ENCODE measurements around the gene MICAL3.

Gene MICAL3

GRCh38 chr22:17761138-17761488 lies 263.2 kb downstream of the MICAL3 start:
- TF ChIP-seq CTCF (conservative IDR thresholded peaks at IDR 0.05; ENCODE audit: low read length) = no peak
- H3K4me3 ChIP-seq (ENCODE audit: low read length) = no peak overlapping the region
- DNase-seq (ENCODE audit: low read depth) = no peak

GRCh38 chr22:17754233-17754925 lies 270.0 kb downstream of the MICAL3 start:
- no peak overlapping the region for H3K4me3 ChIP-seq (ENCODE audit: low read length)
- DNase-seq (ENCODE audit: low read depth) = no peak
- 0 out of 2 replicates have a peak, but pooled peaks have one; percentile 5 for TF ChIP-seq CTCF (conservative IDR thresholded peaks at IDR 0.05; ENCODE audit: low read length)

- TF ChIP-seq CTCF (conservative IDR thresholded peaks at IDR 0.05; ENCODE audit: low read length) = no peak
- H3K4me3 ChIP-seq (ENCODE audit: low read length) = no peak overlapping the region
- DNase-seq (ENCODE audit: low read depth) = no peak
Observed at GRCh38 chr22:17753401-17753989, 270.9 kb downstream of the MICAL3 start.

- no peak for TF ChIP-seq CTCF (conservative IDR thresholded peaks at IDR 0.05; ENCODE audit: low read length)
- no peak for DNase-seq (ENCODE audit: low read depth)
- H3K4me3 ChIP-seq (ENCODE audit: low read length) = no peak overlapping the region
Observed at GRCh38 chr22:17751596-17751995, 272.8 kb downstream of the MICAL3 start.

GRCh38 chr22:17749605-17750395 lies 274.6 kb downstream of the MICAL3 start:
- no peak for DNase-seq (ENCODE audit: low read depth)
- TF ChIP-seq CTCF (conservative IDR thresholded peaks at IDR 0.05; ENCODE audit: low read length) = no peak
- H3K4me3 ChIP-seq (ENCODE audit: low read length) = no peak overlapping the region

- no peak for TF ChIP-seq CTCF (conservative IDR thresholded peaks at IDR 0.05; ENCODE audit: low read length)
- no peak overlapping the region for H3K4me3 ChIP-seq (ENCODE audit: low read length)
- no peak for DNase-seq (ENCODE audit: low read depth)
Observed at GRCh38 chr22:17748555-17749353, 275.6 kb downstream of the MICAL3 start.
